NCI-H446 (cell line): ENCODE measurements around the gene CASP8AP2.
"Not testable (repeated sequence)": the region's sequence is repeated elsewhere in the genome, so short reads cannot be mapped to it uniquely, and the experiment has no call there.

Experiments used
- DNase-seq, 2 experiments: peaks; one replicate each; lab custom pipeline; 2025; lab: John Stamatoyannopoulos, UW

Gene CASP8AP2

DNA sequence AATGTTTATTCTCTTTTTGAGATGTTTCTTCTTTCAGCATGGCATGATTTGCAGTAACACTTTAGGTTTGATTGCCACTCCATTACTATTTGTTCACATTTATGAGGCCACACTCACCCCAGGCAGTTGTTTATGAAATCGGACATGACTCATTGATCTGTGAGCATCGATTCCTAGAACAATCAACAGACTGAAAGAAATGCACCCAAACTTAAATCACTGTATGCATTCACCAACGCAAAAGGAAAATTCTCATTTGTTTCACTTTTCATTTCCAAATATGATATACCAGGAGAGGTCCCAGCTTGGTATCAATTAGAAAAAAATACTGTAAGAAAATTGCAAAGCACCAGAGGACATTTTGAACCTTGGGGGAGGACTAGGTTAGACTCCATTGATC lies 59.2 kb downstream of the CASP8AP2 start:
- DNase-seq: no peak

DNA sequence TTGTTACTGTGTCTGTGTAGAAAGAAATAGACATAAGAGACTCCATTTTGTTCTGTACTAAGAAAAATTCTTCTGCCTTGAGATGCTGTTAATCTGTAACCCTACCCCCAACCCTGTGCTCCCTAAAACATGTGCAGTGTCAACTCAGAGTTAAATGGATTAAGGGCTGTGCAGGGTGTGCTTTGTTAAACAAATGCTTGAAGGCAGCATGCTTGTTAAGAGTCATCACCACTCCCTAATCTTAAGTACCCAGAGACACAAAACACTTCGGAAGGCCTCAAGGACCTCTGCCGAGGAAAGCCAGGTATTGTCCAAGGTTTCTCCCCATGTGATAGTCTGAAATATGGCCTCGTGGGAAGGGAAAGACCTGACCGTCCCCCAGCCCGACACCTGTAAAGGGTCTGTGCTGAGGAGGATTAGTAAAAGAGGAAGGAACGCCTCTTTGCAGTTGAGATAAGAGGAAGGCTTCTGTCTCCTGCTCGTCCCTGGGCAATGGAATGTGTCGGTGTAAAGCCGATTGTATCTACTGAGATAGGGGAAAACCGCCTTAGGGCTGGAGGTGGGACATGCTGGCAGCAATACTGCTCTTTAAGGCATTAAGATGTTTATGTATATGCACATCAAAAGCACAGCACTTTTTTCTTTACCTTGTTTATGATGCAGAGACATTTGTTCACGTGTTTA lies 61.3 kb downstream of the CASP8AP2 start:
- DNase-seq: not testable (repeated sequence)

DNA sequence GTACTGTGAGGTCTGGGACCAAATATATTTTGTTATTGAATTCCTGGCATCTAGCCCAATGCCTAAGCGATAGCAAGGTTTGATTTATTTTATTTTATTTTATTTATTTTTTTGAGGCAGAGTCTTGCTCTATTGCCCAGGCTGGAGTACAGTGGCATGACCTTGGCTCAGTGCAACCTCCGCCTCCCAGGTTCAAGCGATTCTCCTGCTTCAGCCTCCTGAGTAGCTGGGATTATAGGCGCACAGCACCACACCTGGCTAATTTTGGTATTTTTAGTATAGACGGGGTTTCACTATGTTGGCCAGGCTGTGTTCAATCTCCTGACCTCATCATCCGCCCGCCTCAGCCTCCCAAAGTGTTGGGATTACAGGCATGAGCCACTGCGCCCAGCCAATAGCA lies 62.9 kb downstream of the CASP8AP2 start:
- DNase-seq: not testable (repeated sequence)

DNA sequence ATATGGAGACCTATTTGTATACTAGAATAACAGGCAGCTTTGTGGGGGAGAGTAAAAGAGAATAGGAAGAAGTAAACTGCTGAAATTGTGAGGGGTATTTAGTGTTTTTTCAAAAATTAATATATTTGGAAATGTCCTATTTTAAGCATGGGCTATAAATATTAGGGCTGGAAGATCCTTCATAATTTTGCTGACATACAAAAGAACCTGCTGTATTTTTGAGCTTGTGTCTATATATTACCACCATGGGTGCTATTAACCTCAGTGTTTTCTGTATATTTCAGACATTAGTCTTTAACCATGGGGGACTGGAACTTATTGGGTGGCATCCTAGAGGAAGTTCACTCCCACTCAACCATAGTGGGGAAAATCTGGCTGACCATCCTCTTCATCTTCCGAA lies 64.5 kb downstream of the CASP8AP2 start, which contains the start of gene GJA10:
Gene GJA10, plus strand, starts transcription at position 301 of the 400 bp plus-strand sequence. Its CDS starts 0 bp downstream, at position 301.
- no peak for DNase-seq

DNA sequence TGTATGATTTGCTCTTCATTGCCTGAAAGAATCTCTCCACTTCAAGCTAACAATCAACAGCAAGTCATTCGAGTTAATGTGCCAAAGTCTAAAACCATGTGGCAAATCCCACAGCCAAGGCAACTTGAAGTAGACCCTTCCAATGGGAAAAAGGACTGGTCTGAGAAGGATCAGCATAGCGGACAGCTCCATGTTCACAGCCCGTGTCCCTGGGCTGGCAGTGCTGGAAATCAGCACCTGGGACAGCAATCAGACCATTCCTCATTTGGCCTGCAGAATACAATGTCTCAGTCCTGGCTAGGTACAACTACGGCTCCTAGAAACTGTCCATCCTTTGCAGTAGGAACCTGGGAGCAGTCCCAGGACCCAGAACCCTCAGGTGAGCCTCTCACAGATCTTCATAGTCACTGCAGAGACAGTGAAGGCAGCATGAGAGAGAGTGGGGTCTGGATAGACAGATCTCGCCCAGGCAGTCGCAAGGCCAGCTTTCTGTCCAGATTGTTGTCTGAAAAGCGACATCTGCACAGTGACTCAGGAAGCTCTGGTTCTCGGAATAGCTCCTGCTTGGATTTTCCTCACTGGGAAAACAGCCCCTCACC lies 65.7 kb downstream of the CASP8AP2 start:
- DNase-seq: no peak

DNA sequence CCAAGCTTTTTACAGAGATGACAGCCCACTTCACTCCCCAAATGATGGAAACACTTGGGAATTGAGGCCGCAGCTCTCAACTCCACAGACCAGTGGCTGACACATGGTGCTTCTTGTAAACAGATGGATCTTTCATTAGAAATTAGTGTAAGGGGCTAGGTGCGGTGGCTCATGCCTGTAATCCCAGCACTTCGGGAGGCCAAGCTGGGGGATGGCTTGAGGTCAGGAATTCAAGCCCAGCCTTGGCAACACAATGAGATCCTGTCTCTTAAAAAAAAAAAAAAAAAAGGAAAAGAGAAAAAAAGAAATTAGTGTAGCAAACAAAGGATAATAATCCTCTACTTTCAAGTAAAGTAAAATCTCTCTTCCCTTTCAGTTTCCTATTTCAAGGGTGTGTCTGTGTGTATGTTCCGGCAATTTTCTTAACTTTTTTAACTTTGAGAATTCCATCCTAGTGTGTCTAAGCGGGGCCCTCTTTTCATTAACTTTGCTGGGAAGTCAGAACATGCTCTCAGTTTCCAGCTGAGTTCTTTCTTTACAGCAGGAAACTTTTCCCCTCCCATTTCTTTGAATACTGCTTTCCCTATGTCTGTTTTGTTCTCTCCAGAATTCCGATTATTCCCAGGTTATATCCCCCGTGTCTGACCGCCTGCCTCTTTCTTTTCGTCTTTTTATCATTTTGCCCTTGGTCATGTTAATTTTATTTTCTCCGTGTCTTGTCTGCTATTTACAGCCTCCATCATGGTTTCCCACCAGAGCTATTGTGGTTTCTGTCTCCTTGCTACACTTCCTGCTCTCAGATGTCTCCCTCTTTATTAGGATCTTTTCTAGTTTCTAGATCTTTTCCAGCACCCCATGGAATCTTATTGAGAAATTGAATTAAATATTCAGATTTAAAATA lies 80.6 kb downstream of the CASP8AP2 start:
- DNase-seq: not testable (repeated sequence)

DNA sequence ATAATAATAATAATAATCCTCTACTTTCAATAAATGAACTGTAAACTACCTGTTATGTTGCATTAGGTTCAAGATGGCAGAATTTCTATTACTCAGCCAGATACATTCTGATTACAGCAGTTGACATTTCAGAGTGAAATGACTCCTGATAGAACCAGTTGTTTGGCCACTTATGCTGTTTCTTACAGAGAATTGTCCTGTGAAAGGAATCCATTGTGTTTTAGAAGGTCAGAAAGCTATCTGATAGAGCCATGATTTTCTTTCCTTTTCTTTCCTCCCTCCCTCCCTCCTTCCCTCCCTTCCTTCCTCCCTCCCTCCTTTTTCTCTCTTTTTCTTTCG lies 81.2 kb downstream of the CASP8AP2 start:
- DNase-seq: no peak

DNA sequence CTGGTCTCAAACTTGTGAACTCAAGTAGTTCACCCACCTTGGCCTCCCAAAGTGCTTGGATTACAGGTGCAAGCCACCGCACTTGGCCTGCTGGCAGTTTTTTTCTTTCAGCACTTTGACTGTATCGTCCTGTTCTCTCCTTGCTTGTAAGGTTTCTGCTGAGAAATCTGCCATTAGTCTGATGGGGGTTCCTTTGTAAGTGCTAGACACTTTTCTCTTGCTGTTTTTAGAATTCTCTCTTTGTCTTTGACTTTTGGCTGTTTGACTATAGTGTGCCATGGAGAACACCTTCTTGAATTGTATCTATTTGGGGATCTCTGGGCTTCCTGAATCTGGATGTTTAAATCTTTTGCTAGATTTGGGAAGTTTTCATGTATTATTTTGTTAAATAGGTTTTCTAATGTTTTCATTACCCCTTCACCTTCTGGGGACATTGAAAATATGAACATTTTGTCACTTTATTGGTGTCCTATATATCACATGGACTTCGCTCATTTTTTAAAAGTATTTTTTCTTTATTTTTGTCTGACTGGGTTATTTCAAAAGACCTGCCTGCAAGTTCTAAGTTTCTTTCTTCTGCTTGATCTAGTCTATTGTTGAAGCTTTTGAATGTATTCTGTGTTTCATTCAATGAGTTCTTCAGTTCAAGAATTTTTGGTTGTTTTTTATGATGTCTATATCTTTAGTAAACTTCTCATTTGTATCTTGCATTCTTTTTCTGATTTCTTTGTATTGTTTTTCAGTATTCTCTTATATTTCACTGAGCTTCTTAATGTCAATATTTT lies 86.6 kb downstream of the CASP8AP2 start:
- DNase-seq: no peak

DNA sequence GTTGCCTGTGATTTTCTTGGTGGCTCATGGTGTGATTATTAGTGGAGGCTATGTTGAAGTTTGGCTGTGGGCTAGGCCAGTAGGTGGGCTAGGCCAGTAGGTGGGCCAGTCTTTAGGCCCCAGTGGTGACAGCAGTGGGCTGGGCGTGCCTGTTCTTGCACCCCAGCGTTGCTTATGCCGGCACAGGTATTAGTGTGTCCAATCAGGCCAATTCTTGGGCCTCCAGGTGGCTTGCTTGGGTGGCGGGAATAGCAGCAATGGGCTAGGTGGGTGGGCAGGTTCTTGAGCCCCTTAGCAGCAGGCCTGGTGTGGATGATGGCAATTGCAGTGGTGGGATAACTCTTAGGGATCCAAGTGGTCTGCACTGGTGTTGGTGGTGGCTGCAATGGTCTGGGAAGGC lies 87.5 kb downstream of the CASP8AP2 start:
- DNase-seq: no peak

DNA sequence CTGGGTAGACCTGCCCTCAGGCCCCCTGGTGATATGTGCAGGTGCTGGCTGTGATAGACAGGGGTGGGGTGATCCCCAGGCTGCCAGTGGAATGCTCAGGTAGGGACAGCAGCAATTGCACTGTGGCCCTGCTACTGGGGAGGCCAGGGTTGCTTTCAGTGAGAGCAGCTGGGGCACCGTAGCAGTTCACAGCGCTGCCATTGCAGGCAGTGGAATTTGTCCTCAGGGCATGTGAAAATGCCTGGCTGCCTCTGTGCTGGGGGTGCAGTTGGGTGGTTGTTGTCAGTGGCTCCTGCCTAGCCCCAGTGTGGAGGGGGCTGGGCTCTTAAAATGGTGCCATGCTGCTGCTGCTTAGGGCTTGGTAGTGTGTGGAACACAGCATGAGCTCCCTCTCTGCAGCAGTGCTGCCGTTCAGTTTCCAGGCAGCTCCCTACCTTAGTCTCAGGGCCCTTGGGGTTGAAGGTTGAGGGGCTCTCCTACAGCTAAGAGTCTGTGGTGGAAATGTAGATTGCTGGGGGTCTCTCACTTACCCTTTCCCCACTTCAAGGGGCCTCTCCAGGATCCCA lies 88.2 kb downstream of the CASP8AP2 start:
- no peak for DNase-seq
